Measurements from ENCODE around the gene ADAM19. TPM values are rescaled to one million over a fixed set of nuclear protein-coding genes. Genes with fewer than 3 reads are reported as not detected.
"Not testable (repeated sequence)": the region's sequence is repeated elsewhere in the genome, so short reads cannot be mapped to it uniquely, and the experiment has no call there.

The ADAM19 gene
- total RNA-seq, 4 donors from 2014 or later, result 2.4 to 25.6 (median 15.3) TPM

- Histone ChIP-seq H3K4me3 (no peak overlapping the region), H3K27ac (no peak overlapping the region), H3K9me3 (no peaks in the 10 kb centered on the region), H3K36me3 (no peaks in the 10 kb centered on the region), H3K27me3 (no peaks in the 10 kb centered on the region), H3K4me1 (no peaks in the 10 kb centered on the region)
- no peak for DNase-seq
- intact Hi-C loops (cut with DNase I; ENCODE audit: low total_unique reads), result no loop called here
- TF ChIP-seq POLR2A (IDR thresholded peaks at IDR 0.05), result no peak
- TF ChIP-seq, protein P1, sequence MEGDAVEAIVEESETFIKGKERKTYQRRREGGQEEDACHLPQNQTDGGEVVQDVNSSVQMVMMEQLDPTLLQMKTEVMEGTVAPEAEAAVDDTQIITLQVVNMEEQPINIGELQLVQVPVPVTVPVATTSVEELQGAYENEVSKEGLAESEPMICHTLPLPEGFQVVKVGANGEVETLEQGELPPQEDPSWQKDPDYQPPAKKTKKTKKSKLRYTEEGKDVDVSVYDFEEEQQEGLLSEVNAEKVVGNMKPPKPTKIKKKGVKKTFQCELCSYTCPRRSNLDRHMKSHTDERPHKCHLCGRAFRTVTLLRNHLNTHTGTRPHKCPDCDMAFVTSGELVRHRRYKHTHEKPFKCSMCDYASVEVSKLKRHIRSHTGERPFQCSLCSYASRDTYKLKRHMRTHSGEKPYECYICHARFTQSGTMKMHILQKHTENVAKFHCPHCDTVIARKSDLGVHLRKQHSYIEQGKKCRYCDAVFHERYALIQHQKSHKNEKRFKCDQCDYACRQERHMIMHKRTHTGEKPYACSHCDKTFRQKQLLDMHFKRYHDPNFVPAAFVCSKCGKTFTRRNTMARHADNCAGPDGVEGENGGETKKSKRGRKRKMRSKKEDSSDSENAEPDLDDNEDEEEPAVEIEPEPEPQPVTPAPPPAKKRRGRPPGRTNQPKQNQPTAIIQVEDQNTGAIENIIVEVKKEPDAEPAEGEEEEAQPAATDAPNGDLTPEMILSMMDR (IDR thresholded peaks at IDR 0.05), result no peak
Measured at GRCh38 chr5:157484768-157485167, 90.8 kb downstream of the ADAM19 start.

DNA sequence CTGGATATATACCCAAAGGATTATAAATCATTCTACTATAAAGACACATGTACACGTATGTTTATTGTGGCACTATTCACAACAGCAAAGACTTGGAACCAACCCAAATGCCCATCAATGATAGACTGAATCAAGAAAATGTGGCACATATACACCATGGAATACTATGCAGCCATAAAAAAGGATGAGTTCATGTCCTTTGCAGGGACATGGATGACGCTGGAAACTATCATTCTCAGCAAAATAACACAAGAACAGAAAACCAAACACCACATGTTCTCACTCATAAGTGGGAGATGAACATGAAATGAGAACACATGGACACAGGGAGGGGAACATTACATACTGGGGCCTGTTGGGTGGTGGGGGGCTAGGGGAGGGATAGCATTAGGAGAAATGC lies 92.9 kb downstream of the ADAM19 start:
- DNase-seq; H3K4me3 ChIP-seq; H3K27me3 ChIP-seq; H3K27ac ChIP-seq; H3K9me3 ChIP-seq; H3K36me3 ChIP-seq; intact Hi-C loops (cut with DNase I; ENCODE audit: low total_unique reads); H3K4me1 ChIP-seq: not testable (repeated sequence)

GRCh38 chr5:157481666-157482065 lies 93.9 kb downstream of the ADAM19 start:
- no peak for DNase-seq
- H3K4me1 ChIP-seq, result no peaks in the 10 kb centered on the region
- no peak overlapping the region for H3K4me3 ChIP-seq
- H3K27ac ChIP-seq, result no peak overlapping the region
- H3K27me3 ChIP-seq, result no peaks in the 10 kb centered on the region
- H3K9me3 ChIP-seq, result no peaks in the 10 kb centered on the region
- TF ChIP-seq POLR2A (IDR thresholded peaks at IDR 0.05), result no peak
- TF ChIP-seq, protein P1 (IDR thresholded peaks at IDR 0.05), result no peak
- intact Hi-C loops (cut with DNase I; ENCODE audit: low total_unique reads), result no loop called here
- no peaks in the 10 kb centered on the region for H3K36me3 ChIP-seq

GRCh38 chr5:157481265-157481664 lies 94.3 kb downstream of the ADAM19 start:
- Histone ChIP-seq H3K36me3 (no peaks in the 10 kb centered on the region), H3K4me3 (no peak overlapping the region)
- intact Hi-C loops (cut with DNase I; ENCODE audit: low total_unique reads), result no loop called here

GRCh38 chr5:157479612-157480510 lies 95.7 kb downstream of the ADAM19 start:
- Histone ChIP-seq H3K4me1 (no peaks in the 10 kb centered on the region), H3K27ac (no peak overlapping the region)

More at GRCh38 chr5:157481265-157481664, 94.3 kb downstream of the ADAM19 start:
- Histone ChIP-seq H3K27me3 (no peaks in the 10 kb centered on the region), H3K9me3 (no peaks in the 10 kb centered on the region), H3K27ac (no peak overlapping the region), H3K4me1 (no peaks in the 10 kb centered on the region)
- TF ChIP-seq POLR2A (IDR thresholded peaks at IDR 0.05), result no peak
- TF ChIP-seq, protein P1 (IDR thresholded peaks at IDR 0.05), result no peak
- DNase-seq, result no peak

More at GRCh38 chr5:157479612-157480510, 95.7 kb downstream of the ADAM19 start:
- no peak for DNase-seq
- H3K36me3 ChIP-seq, result no peaks in the 10 kb centered on the region
- H3K9me3 ChIP-seq, result no peaks in the 10 kb centered on the region
- H3K27me3 ChIP-seq, result no peaks in the 10 kb centered on the region
- H3K4me3 ChIP-seq, result no peak overlapping the region
- TF ChIP-seq, protein P1 (IDR thresholded peaks at IDR 0.05), result no peak
- no peak for TF ChIP-seq POLR2A (IDR thresholded peaks at IDR 0.05)
- intact Hi-C loops (cut with DNase I; ENCODE audit: low total_unique reads), result loop anchor here (5.0 to 10.0 kb wide), 2 partner anchors 95 to 153 kb away; no protein-coding TSS in a partner anchor

Data from uterus (tissue), 4 donors.